Activated CD8-positive, alpha-beta memory T cell treated with anti-CD3 and anti-CD28 coated beads, Interleukin-2, amount 50 U/mL, for 1 hour (primary cell): ENCODE measurements around the gene MEP1A.
"Not testable (repeated sequence)": the region's sequence is repeated elsewhere in the genome, so short reads cannot be mapped to it uniquely, and the experiment has no call there.

ENCODE experiments used
- DNase-seq: peaks from one replicate; pipeline ENCODE4 v3.0.0-alpha.2; 2020; ENCODE audit errors: extremely low read depth

Gene MEP1A

GRCh38 chr6:46793138-46793537, at the start of gene MEP1A:
MEP1A (plus strand) TSS chr6:46793389; CDS start chr6:46793399, 10 bp downstream.
- no peak for DNase-seq

DNA sequence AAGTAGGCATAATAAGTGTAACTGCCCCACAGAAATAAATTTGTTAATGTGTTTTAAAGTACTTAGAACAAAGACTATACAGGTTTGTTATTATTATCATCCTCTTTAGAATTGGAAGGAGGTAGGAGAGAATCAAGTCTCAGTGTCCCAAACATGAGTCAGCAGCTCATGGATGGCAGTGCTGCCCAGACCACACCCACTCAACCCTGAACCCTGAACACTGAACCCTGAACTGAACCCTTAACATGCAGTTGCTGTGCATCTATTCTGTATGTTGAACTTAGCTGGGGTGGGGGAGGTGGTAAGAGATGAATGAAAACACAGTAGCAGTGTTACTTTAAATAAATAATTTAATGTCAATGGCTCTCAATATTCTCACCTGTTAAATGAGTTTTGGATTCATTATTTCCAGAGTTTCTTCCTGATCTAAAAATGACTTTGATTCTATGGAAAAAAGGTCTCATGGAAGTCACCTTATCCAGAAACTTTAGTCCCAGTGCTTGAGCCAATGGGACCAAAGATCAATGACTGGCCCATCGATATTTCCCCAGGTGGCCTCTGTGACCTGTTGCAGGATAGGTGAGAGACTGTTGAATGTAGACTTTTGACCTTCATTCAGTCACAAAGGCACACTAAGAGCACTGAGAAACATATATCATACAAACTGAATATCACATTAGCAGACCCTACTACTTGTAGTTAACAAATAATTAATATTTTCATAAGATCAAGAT, 49.6 kb upstream of the MEP1A start:
- DNase-seq = no peak

- not testable (repeated sequence) for DNase-seq
Measured at GRCh38 chr6:46744159-46744725, 48.9 kb upstream of the MEP1A start.

DNA sequence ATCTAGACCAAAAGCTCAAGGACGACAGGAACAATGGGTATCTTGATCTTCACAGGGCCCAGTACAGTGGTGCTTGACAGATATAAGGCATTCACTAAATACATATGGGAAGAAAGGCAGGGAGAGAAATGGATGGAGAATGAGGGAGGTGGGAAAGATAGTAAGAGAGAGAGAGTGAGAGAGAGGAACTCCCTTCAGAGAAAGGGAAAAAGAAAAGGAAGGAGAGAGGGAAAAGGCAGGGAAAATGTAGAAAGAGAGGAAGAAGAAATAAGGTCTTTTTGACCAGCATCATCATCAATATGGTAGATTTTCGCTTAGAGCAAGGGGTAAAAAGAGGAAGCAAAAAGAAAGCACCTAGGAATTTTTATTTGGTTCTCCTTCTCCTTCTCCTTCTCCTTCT, 47.2 kb upstream of the MEP1A start:
- no peak for DNase-seq

- DNase-seq = no peak
Measured at GRCh38 chr6:46746696-46747095, 46.5 kb upstream of the MEP1A start, which contains the start of gene ANKRD66. ANKRD66 (plus strand) TSS chr6:46746933; CDS start chr6:46751949, 5,016 bp downstream.

DNA sequence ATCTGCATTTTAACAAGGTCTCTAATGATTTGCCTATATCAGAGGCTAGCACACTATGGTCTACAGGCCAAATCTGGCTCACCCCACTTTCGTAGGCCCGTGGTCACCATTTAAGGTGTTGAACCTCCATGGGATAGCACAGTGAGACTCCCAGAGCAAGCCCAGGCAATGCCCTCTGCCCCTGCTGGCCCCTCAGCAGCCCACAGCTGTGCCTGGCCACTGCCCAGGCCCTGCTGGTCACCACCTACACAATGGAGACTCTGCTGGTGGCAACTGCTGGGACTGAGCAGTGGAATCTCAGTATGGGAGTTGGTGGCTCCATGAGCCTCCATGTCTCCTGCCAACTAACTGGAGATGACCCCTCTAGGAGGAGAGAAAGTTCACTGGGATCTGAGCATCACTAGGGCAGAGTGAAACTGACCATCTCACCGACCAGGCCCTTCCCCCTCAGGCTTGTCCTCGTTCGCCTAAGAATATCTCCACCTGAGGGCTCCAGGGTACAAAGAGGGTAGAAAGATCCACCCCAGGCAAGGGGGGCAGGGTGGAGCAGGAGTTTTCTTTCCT, 44.2 kb upstream of the MEP1A start:
- DNase-seq = no peak

DNA sequence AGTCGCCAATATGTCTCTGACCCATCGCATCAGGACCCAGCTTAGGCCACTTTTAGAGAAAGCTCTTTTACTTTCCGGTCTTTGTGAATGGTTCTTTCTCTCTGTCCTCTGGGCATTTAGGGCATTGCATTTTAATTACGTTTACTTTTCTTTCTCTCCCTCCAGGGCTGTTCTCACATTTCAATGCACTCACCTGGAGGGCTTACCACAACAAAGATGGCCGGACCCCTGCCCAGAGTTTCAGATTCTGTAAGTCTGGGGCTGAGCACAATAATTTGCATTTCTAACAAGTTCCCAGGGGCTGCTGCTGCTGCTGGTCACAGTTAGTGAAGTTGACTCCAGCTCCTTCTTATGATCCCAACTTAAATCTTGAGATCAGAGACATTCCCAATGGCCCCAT, 43.5 kb upstream of the MEP1A start:
- no peak for DNase-seq

DNA sequence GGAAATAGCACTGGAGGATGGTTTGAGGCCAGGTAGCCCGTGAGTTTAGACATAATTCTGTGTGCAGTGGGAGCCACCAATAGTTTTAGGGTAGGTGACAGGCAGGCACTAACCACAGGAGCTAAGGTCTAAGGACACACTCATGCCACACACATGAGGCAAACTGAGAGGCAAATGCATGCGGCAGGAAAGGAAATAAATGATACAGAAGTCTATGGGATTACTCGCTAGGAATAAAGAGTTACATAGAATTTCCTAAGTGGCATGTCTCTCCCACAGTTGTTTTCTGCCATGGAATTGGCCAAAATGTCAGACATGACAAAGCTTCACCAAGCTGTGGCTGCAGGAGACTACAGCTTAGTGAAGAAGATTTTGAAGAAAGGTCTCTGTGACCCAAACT, 41.5 kb upstream of the MEP1A start:
- DNase-seq = no peak

GRCh38 chr6:46755865-46756264, 37.3 kb upstream of the MEP1A start:
- DNase-seq = no peak

DNA sequence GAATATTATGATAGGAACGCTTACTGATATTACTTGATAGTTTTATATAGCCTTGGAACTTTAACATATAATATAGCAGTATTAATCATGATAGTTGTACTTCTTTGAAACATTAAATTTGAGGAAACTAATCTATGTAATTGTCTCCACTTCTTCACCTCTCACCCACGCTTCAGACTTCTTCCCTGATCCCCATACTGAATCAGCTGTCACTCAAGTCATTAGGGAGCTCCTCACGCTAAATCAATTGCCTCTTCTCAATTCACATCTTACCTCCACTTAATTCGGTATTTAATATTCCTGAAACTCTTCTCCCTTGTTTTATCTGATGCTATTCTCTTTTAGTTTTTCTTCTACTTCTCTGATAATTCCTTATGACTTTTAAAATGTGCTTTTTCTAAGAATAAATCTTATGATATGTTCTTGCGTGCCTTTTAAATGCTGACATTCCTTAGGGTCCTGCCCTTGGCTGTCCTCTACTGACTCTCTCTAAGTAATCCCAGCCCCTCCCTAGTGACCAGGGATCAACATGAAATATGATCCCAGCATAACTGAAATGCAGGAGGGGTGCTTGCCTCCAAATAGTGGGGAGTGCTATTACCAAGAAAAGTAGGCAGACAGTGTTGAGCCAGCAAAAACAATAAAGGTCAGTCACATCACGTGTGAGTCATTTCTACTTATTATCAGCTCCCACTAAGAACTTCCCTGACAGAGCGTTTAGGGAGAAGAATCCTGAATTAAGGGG, 36.5 kb upstream of the MEP1A start:
- DNase-seq = no peak

- DNase-seq = no peak
Measured at GRCh38 chr6:46757214-46757596, 36.0 kb upstream of the MEP1A start.

- DNase-seq = no peak
Measured at GRCh38 chr6:46758960-46759753, 34.0 kb upstream of the MEP1A start.

DNA sequence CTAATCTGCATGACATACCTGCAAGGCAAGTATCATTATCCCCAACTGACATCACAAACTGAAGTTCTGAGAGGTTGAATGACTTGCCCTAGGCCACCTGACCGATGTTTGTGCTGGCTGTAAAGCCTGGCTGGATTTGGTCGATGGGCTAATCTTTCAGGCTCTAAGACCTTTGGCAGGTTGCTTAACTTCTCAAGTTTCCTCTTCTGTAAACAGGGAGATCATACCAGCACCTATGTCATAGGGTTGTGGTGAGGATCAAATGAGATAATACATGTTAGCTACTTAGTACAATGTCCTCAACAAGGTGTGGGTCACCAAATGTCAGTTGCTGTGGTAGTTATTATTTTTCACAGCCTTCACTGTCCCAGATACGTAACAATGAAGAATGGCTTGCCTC, 32.3 kb upstream of the MEP1A start:
- DNase-seq = no peak

- no peak for DNase-seq
Measured at GRCh38 chr6:46763466-46763865, 29.7 kb upstream of the MEP1A start.

GRCh38 chr6:46764280-46764679, 28.9 kb upstream of the MEP1A start:
- DNase-seq = not testable (repeated sequence)

DNA sequence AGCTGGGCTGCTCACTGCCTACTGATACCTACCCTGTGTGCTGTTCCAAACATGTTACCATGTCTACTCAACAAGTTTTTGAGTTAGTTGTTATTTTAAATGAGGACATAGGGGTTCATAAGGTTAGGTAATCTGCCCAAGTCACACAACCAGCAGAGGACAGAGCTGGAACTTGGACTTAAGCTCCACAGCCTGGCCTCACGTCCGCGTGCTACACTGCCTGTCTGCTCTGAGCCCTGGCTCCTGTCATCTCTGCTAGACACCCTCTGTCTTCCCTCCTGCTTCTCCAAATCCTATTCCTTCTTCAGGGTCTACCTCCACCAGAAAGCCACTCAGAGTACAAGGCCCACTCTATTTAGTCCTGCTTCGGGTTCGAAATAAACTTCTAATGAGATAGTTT, 28.2 kb upstream of the MEP1A start:
- DNase-seq = no peak

DNA sequence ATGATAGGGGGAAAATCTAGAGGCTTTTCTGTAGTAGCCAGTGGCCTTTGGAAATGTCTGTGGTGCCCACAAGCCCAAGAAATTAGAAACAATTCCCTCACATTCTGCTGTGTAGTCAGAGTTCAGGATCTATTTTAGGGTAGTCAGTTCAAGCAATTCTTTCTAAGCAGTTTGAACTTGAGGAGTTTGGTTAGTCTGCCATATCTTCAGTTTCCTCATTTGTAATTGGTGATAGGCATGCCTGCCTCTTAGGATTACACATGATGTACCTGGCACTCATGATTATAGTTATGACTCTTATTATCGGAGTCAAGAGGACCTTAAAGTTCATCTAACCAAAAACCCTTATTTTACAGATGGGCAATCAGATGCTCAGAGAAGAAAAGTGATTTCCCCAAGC, 21.2 kb upstream of the MEP1A start:
- DNase-seq = no peak

DNA sequence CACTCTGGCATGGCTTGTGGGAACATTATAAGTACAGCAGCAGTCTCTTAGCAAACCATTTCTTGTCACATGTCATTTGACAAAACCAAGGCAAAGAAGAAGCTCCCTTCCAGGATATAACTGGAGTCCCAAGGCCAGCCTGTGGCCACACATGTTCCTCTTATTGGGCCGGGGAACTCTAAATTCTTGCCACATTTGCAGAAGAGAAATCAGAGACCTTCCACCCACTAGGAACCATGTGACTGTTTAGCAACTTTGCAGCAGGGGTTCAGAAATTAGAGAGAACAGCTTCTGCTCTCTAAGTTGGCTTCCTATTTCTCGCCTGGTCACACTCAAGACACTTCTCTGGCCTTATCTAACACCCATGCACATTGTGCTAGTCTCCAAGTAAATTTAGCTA, 20.4 kb upstream of the MEP1A start:
- no peak for DNase-seq

GRCh38 chr6:46773201-46773855, 19.9 kb upstream of the MEP1A start:
- DNase-seq = no peak

DNA sequence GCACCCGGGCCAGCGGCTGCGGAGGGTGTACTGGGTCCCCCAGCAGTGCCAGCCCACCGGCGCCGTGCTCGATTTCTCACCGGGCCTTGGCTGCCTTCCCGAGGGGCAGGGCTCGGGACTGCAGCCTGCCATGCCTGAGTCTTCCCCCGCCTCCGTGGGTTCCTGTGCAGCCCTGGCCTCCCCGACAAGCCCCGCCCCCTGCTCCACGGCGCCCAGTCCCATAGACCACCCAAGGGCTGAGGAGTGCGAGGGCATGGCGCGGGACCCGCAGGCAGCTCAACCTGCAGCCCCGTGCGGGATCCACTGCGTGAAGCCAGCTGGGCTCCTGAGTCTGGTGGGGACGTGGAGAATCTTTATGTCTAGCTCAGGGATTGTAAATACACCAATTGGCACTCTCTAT, 18.5 kb upstream of the MEP1A start:
- not testable (repeated sequence) for DNase-seq

DNA sequence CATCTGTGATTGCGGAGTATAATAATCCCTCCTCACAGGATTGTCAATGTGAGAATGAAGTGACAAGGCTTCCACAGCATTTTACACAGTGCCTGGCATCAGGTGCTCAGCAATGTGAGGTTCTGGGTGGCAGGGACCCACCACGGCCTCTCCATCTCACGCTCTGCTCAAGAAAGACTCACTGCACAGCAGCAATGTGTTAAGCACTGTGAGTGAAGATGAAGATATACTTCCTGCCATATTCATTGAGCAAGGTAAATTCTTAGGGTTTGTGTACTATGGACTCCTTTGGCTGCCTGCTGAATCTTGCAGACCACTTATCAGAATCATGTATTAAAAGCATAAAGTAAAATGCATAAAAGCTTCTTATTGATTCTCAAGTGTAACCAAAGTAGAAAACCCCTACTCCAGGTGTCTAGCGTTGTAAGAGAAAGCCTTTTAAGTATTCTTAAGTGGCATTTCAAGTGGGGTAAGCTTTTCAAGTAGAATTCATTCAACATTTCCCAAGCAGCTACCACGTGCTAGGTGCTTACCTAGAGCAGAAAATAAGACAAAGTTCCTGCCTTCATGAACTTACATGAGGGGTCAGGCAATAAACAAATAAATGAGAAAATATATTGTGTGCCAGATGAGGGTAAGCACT, 17.0 kb upstream of the MEP1A start:
- no peak for DNase-seq
